Peyer's patch (tissue), 4 donors: ENCODE measurements around the gene MYF6.

ENCODE experiments used
- CTCF ChIP-seq, 6 experiments: fragments of 450-650 bp in 4 of 6; fragments of 200-600 bp in 2 of 6; sonication (generic) in 1 of 6; IDR thresholded peaks; one replicate each; pipeline ENCODE4 v1.5.1; 2017 to 2019; ENCODE audit warnings: antibody characterized with exemption in 6 of 6, mild to moderate bottlenecking in 3 of 6, moderate library complexity in 1 of 6
- POLR2A ChIP-seq, 2 donors: fragments of 450-650 bp; IDR thresholded peaks; one replicate each; pipeline ENCODE4 v1.5.1; 2017; ENCODE audit warnings: antibody characterized with exemption in 2 of 2, mild to moderate bottlenecking in 2 of 2, moderate library complexity in 2 of 2

- TF ChIP-seq CTCF (IDR thresholded peaks at IDR 0.05): no peak
- no peak for TF ChIP-seq POLR2A (IDR thresholded peaks at IDR 0.05)
Observed at GRCh38 chr12:80698847-80699542, 8.4 kb upstream of the MYF6 start.
